ENCODE data around the gene FYTTD1. TPM values are rescaled to one million over a fixed set of nuclear protein-coding genes. Genes with fewer than 3 reads are reported as not detected.

FYTTD1 gene
- total RNA-seq, 2 donors from 2014 or later = 52.0 to 67.1 TPM

DNA sequence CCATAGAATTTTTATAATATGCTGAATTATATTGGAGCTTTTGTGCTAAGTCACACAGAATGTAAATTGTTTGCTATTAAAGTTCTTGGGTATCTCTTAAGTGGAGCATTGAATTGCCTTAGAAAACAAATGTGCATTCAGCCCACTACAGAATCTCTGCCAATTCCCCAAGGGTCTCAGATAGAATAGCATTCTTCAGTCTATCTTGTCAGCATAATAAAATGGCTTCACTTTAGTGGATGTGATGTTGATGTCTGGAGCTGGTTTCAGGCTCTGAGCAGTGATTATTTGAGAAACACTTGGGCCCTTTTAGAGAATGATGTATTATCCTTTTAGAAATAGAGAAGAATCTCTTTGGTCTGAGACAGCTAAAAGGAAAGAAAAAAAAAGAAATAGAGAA lies 86.6 kb downstream of the FYTTD1 start:
- H3K9me3 ChIP-seq (ENCODE audit: control insufficient read depth, low read length, poor library complexity, severe bottlenecking) = no peaks in the 10 kb centered on the region
- no peak for ATAC-seq

More for the DNA sequence above, 86.6 kb downstream of the FYTTD1 start:
- Mint-ChIP-seq H3K4me3 (no peak overlapping the region), H3K36me3 (ENCODE audit: low read depth) (no peaks in the 10 kb centered on the region), H3K4me1 (no peaks in the 10 kb centered on the region), H3K27me3 (no peaks in the 10 kb centered on the region), H3K27ac (no peak overlapping the region)
- DNase-seq = no peak

Other genes with a start within 250 kb of the FYTTD1 start
- 10 to 100 TPM; 20.7 to 22.4 TPM for gene BDH1, start 193.9 kb upstream of the FYTTD1 start, total RNA-seq
- 10 to 100 TPM; 40.2 to 41.7 TPM for gene RUBCN, start 13.0 kb upstream of the FYTTD1 start, total RNA-seq
- 10 to 100 TPM; 48.6 to 56.8 TPM for gene LRCH3, start 41.4 kb downstream of the FYTTD1 start, total RNA-seq
- 1,000 to 10,000 TPM; 1,671 to 1,728 TPM for gene RPL35A, start 200.3 kb downstream of the FYTTD1 start, total RNA-seq
- 1 to 10 TPM; 3.2 to 4.4 TPM for gene LMLN, start 210.3 kb downstream of the FYTTD1 start, total RNA-seq